H1 (cell line): Measurements from ENCODE around the gene DZIP1L. TPM values are rescaled to one million over a fixed set of nuclear protein-coding genes. Genes with fewer than 3 reads are reported as not detected.

Experiments
- CTCF ChIA-PET: fragments of 300-600 bp; sonication (Branson Sonifier 250); formaldehyde crosslinking; loops from one replicate; lab custom pipeline; 2021; ENCODE audit not compliant: partially characterized antibody; lab: Charles Lee
- POLR2A ChIA-PET: fragments of 300-600 bp; sonication (Branson Sonifier 250); formaldehyde crosslinking; loops from one replicate; lab custom pipeline; 2021; ENCODE audit warnings: inconsistent platforms; ENCODE audit not compliant: partially characterized antibody; lab: Charles Lee
- DNase-seq, 2 experiments: peaks; one replicate each; pipeline versions ENCODE4 v3.0.0 to v3.0.0-alpha.2; 2010 to 2022; ENCODE audit warnings: low spot score in 2 of 2, low read depth in 1 of 2, mixed read lengths in 1 of 2
- FAIRE-seq: peaks from 2 replicates; lab custom pipeline; 2011; peaks lifted over from hg19 to GRCh38; lab: Jason Lieb, UNC
- H2AFZ ChIP-seq: 2 replicates; pipeline ENCODE4 v1.8.1; 2012; ENCODE audit warnings: low read length, inconsistent platforms
- H2AK5ac ChIP-seq: 2 replicates; pipeline ENCODE4 v1.6.1; 2013; ENCODE audit warnings: low read depth, low read length
- H2BK120ac ChIP-seq: replicated peaks from 2 replicates; pipeline ENCODE3; 2013; ENCODE audit warnings: low read depth, low read length, inconsistent platforms
- H2BK12ac ChIP-seq: 2 replicates; pipeline ENCODE4 v1.6.1; 2013; ENCODE audit warnings: low read depth, low read length
- H2BK15ac ChIP-seq: 2 replicates; pipeline ENCODE4 v1.6.1; 2013; ENCODE audit warnings: low read length
- H2BK20ac ChIP-seq: 2 replicates; pipeline ENCODE4 v1.6.1; 2013; ENCODE audit warnings: low read length
- H2BK5ac ChIP-seq: 2 replicates; pipeline ENCODE4 v1.6.1; 2013; ENCODE audit warnings: low read depth, low read length
- H3K14ac ChIP-seq: 2 replicates; pipeline ENCODE4 v1.6.1; 2013; ENCODE audit warnings: inconsistent platforms; ENCODE audit not compliant: insufficient read length
- H3K18ac ChIP-seq: 2 replicates; pipeline ENCODE4 v1.6.1; 2013; ENCODE audit warnings: low read length; ENCODE audit errors: extremely low read depth
- H3K23ac ChIP-seq: 2 replicates; pipeline ENCODE4 v1.6.1; 2013; ENCODE audit warnings: inconsistent platforms; ENCODE audit not compliant: insufficient read length
- H3K23me2 ChIP-seq: 2 replicates; pipeline ENCODE4 v1.6.1; 2013; ENCODE audit warnings: low read depth, low read length
- H3K27ac ChIP-seq: 2 replicates; pipeline ENCODE4 v1.6.1; 2011; ENCODE audit warnings: low read depth, low read length, inconsistent platforms
- H3K27me3 ChIP-seq, 4 experiments: replicated peaks in 1 of 4; 1 replicate in 1 of 4; 2 replicates in 3 of 4; pipeline versions ENCODE4 v1.6.1 to v1.8.1; 2011 to 2013; ENCODE audit warnings: low read length in 3 of 4, mild to moderate bottlenecking in 3 of 4, inconsistent platforms in 2 of 4, mixed read lengths in 2 of 4, moderate library complexity in 1 of 4; ENCODE audit not compliant: control insufficient read depth in 3 of 4, insufficient read depth in 3 of 4; ENCODE audit errors: extremely low read depth in 1 of 4
- H3K36me3 ChIP-seq, 4 experiments: 2 replicates each; pipeline versions ENCODE4 v1.6.1 to v1.8.1; 2011 to 2013; ENCODE audit warnings: mild to moderate bottlenecking in 4 of 4, low read length in 3 of 4, moderate library complexity in 2 of 4, control low read depth in 1 of 4, inconsistent platforms in 1 of 4; ENCODE audit not compliant: insufficient read depth in 4 of 4, control insufficient read depth in 2 of 4
- H3K4ac ChIP-seq: replicated peaks from 2 replicates; pipeline ENCODE3; 2013; ENCODE audit warnings: low read length, low read depth, mixed read lengths, inconsistent platforms; ENCODE audit not compliant: insufficient read length
- H3K4me1 ChIP-seq, 4 experiments: replicated peaks in 1 of 4; 1 replicate in 1 of 4; 2 replicates in 3 of 4; pipeline versions ENCODE4 v1.6.1 to v1.8.1; 2011 to 2013; ENCODE audit warnings: low read length in 3 of 4, inconsistent platforms in 2 of 4, mixed read lengths in 1 of 4; ENCODE audit not compliant: insufficient read depth in 4 of 4, control insufficient read depth in 3 of 4
- H3K4me2 ChIP-seq, 2 experiments: 2 replicates each; pipeline versions ENCODE4 v1.6.1 to v1.8.1; 2011 to 2013; ENCODE audit warnings: low read depth in 2 of 2, low read length in 2 of 2, control low read depth in 1 of 2, inconsistent platforms in 1 of 2, mild to moderate bottlenecking in 1 of 2; ENCODE audit not compliant: insufficient read depth in 1 of 2
- H3K4me3 ChIP-seq, 4 experiments: fragments of 200-600, 300-600 bp in 1 of 4; sonication (generic), shearing (Covaris generic), sonication (Bioruptor Twin) in 1 of 4; 2 replicates each; pipeline versions ENCODE4 v1.5.1 to v1.8.1; 2011 to 2016; ENCODE audit warnings: low read length in 4 of 4, low read depth in 3 of 4, control low read depth in 2 of 4, inconsistent platforms in 2 of 4, mild to moderate bottlenecking in 2 of 4, mixed read lengths in 1 of 4, moderate library complexity in 1 of 4; ENCODE audit not compliant: insufficient read depth in 2 of 4; ENCODE audit errors: extremely low read depth in 1 of 4
- H3K56ac ChIP-seq: replicated peaks from 2 replicates; pipeline ENCODE3; 2013; ENCODE audit warnings: low read depth, mild to moderate bottlenecking, mixed read lengths, low read length, inconsistent platforms; ENCODE audit not compliant: insufficient read length
- H3K79me1 ChIP-seq: 2 replicates; pipeline ENCODE4 v1.6.1; 2013; ENCODE audit warnings: low read depth, low read length, control low read depth
- H3K79me2 ChIP-seq, 2 experiments: 2 replicates each; pipeline versions ENCODE4 v1.6.1 to v1.8.1; 2012 to 2013; ENCODE audit warnings: low read length in 2 of 2, mild to moderate bottlenecking in 2 of 2, inconsistent platforms in 1 of 2; ENCODE audit not compliant: insufficient read depth in 2 of 2, control insufficient read depth in 1 of 2
- H3K9ac ChIP-seq, 4 experiments: replicated peaks in 1 of 4; 1 replicate in 1 of 4; 2 replicates in 3 of 4; pipeline versions ENCODE4 v1.6.1 to v1.8.1; 2011 to 2013; ENCODE audit warnings: low read depth in 3 of 4, low read length in 3 of 4, control low read depth in 2 of 4, mild to moderate bottlenecking in 2 of 4, moderate library complexity in 2 of 4, inconsistent platforms in 1 of 4; ENCODE audit errors: extremely low read depth in 1 of 4
- H3K9me3 ChIP-seq, 2 experiments: 2 replicates each; pipeline versions ENCODE4 v1.6.1 to v1.8.1; 2012 to 2013; ENCODE audit warnings: mild to moderate bottlenecking in 2 of 2, moderate library complexity in 2 of 2, control low read depth in 1 of 2, inconsistent platforms in 1 of 2, low read depth in 1 of 2, low read length in 1 of 2, mixed read lengths in 1 of 2; ENCODE audit not compliant: insufficient read depth in 2 of 2
- H4K20me1 ChIP-seq, 2 experiments: replicated peaks in 1 of 2; 2 replicates each; pipeline versions ENCODE3 to v1.8.1; 2011 to 2013; ENCODE audit warnings: inconsistent platforms in 2 of 2, low read length in 2 of 2, mild to moderate bottlenecking in 1 of 2; ENCODE audit not compliant: insufficient read depth in 2 of 2, control insufficient read depth in 1 of 2
- H4K5ac ChIP-seq: 2 replicates; pipeline ENCODE4 v1.6.1; 2013; ENCODE audit warnings: low read length, low read depth, mixed read lengths, inconsistent platforms; ENCODE audit not compliant: insufficient read length
- H4K8ac ChIP-seq: 2 replicates; pipeline ENCODE4 v1.8.0; 2013; ENCODE audit warnings: mild to moderate bottlenecking, moderate library complexity, low read length, inconsistent platforms; ENCODE audit not compliant: insufficient read depth; ENCODE audit errors: extremely low read depth
- H4K91ac ChIP-seq: replicated peaks from 2 replicates; pipeline ENCODE3; 2013; ENCODE audit warnings: low read length, mixed read lengths, inconsistent platforms; ENCODE audit not compliant: insufficient read length
- BACH1 ChIP-seq: IDR thresholded peaks from 2 replicates; pipeline ENCODE4 v1.6.1; 2012; ENCODE audit warnings: low read length, improper control_type of control experiment
- CEBPB ChIP-seq: IDR thresholded peaks from 2 replicates; pipeline ENCODE4 v1.6.1; 2012; ENCODE audit warnings: low read depth, low read length
- CHD1 ChIP-seq: IDR thresholded peaks from 2 replicates; pipeline ENCODE4 v1.6.1; 2012; ENCODE audit warnings: low read depth, low read length, improper control_type of control experiment
- EZH2 ChIP-seq: fragments of 200-600 bp; sonication (generic); IDR thresholded peaks from 2 replicates; pipeline ENCODE4 v1.7.1; 2012; ENCODE audit warnings: low read depth, mild to moderate bottlenecking, moderate library complexity, low read length, inconsistent platforms; ENCODE audit not compliant: severe bottlenecking
- FOSL1 ChIP-seq: IDR thresholded peaks from 2 replicates; pipeline ENCODE4 v1.6.1; 2011; ENCODE audit warnings: mild to moderate bottlenecking, low read depth, low read length, moderate library complexity; ENCODE audit not compliant: insufficient read depth
- HDAC2 ChIP-seq, 2 experiments: fragments of 300-600 bp in 1 of 2; sonication (generic) in 1 of 2; IDR thresholded peaks; 2 replicates each; pipeline ENCODE4 v1.6.1; 2011 to 2012; ENCODE audit warnings: low read depth in 2 of 2, low read length in 2 of 2, mild to moderate bottlenecking in 2 of 2, moderate library complexity in 2 of 2, borderline replicate concordance in 1 of 2, inconsistent platforms in 1 of 2
- KDM4A ChIP-seq: IDR thresholded peaks from one replicate; pipeline ENCODE4 v1.7.1; 2012; ENCODE audit warnings: low read depth, mild to moderate bottlenecking, moderate library complexity, low read length, inconsistent platforms; ENCODE audit not compliant: severe bottlenecking
- RAD21 ChIP-seq, 2 experiments: IDR thresholded peaks in 1 of 2; conservative IDR thresholded peaks in 1 of 2; 2 replicates each; pipeline ENCODE4 v1.6.1; 2011; ENCODE audit warnings: low read depth in 2 of 2, low read length in 2 of 2, improper control_type of control experiment in 1 of 2, inconsistent platforms in 1 of 2, mild to moderate bottlenecking in 1 of 2, moderate library complexity in 1 of 2
- SP2 ChIP-seq: IDR thresholded peaks from 2 replicates; pipeline ENCODE4 v1.6.1; 2012; ENCODE audit warnings: mild to moderate bottlenecking, low read length, inconsistent platforms
- TAF7 ChIP-seq: optimal IDR thresholded peaks from 2 replicates; pipeline ENCODE3; 2011; ENCODE audit warnings: low read depth, mild to moderate bottlenecking, inconsistent platforms, low read length, moderate library complexity, borderline replicate concordance
- TBP ChIP-seq: IDR thresholded peaks from 2 replicates; pipeline ENCODE4 v1.6.1; 2011; ENCODE audit warnings: low read depth, low read length, improper control_type of control experiment
- TCF12 ChIP-seq: IDR thresholded peaks from 2 replicates; pipeline ENCODE4 v1.6.1; 2011; ENCODE audit warnings: low read depth, mild to moderate bottlenecking, low read length
- TEAD4 ChIP-seq: IDR thresholded peaks from 2 replicates; pipeline ENCODE4 v1.6.1; 2012; ENCODE audit warnings: low read depth, low read length, inconsistent platforms, mixed read lengths
- WGBS, 2 experiments: shearing (Covaris generic) in 1 of 2; methylation state at CpG; one replicate each; pipeline versions ENCODE4 v1.1.6 to v1.1.7; 2013 to 2015; ENCODE audit warnings: low lambda C conversion rate in 2 of 2, mixed read lengths in 2 of 2, inconsistent platforms in 1 of 2, low coverage in 1 of 2, missing lambda C conversion rate in 1 of 2; ENCODE audit not compliant: insufficient replicate concordance in 2 of 2, insufficient coverage in 1 of 2, insufficient read length in 1 of 2; ENCODE audit errors: extremely low coverage in 1 of 2, missing lambda C conversion rate in 1 of 2; 5-methylcytosine and 5-hydroxymethylcytosine counted together
- polyA plus RNA-seq, 7 experiments: library from polyadenylated mRNA; depleted of rRNA in 3 of 7; stranded (reverse) in 5 of 7; unstranded in 2 of 7; fragments of >200 nt in 5 of 7; fragments of 200-250 nt in 2 of 7; gene quantifications; 1 replicate in 5 of 7; 2 replicates in 1 of 7; 4 replicates in 1 of 7; pipeline versions ENCODE4 v1.2.1 to v1.2.3, GENCODE V29; 2011 to 2013; ENCODE audit warnings: missing spikeins in 2 of 7, mixed read lengths in 2 of 7
- total RNA-seq: library from RNA; stranded (reverse); fragmentation: NEBNext Ultra II Directional; extraction: Animal tissue kit (Norgen Biotek cat#: 25700); gene quantifications from 2 replicates; pipeline ENCODE4 v1.2.1, GENCODE V29; 2021

Gene DZIP1L
- total and polyA plus RNA-seq, 2 of the 8 experiments (the other 6 are each of a cell fraction or from before 2014, with no cell fraction given) = 6.5 to 8.3 TPM

GRCh38 chr3:138124706-138125355, 9.4 kb upstream of the DZIP1L start:
- POLR2A ChIA-PET = interaction anchor here (0.6 to 1.3 kb wide), 2 partner anchors 9 to 63 kb away, joined by 3 read pairs; partner anchors contain the start of gene DZIP1L
- no peak for TF ChIP-seq TCF12
- TF ChIP-seq FOSL1 = no peak
- TF ChIP-seq BACH1 = no peak
- no peak for TF ChIP-seq KDM4A
- no peak for TF ChIP-seq CEBPB
- TF ChIP-seq TAF7 = no peak
- no peak for TF ChIP-seq SP2
- no peak for TF ChIP-seq HDAC2 (IDR thresholded peaks at IDR 0.05; ENCODE audit: borderline replicate concordance in 1 of 2, low read depth in 2 of 2, low read length in 2 of 2)
- TF ChIP-seq TBP = no peak
- TF ChIP-seq RAD21 (IDR thresholded peaks at IDR 0.05 in 1 of 2, conservative IDR thresholded peaks at IDR 0.05 in 1 of 2; ENCODE audit: low read depth in 2 of 2, low read length in 2 of 2) = no peak
- TF ChIP-seq TEAD4 = no peak
- TF ChIP-seq CHD1 = no peak
- no peak for TF ChIP-seq EZH2

More at GRCh38 chr3:138124706-138125355, 9.4 kb upstream of the DZIP1L start:
- Histone ChIP-seq H3K14ac (no peak overlapping the region), H4K20me1 (no peaks in the 10 kb centered on the region), H3K9ac (no peak overlapping the region), H3K79me2 (no peaks in the 10 kb centered on the region), H2AFZ (no peak overlapping the region), H2BK20ac (no peak overlapping the region), H2BK15ac (no peak overlapping the region), H3K27me3 (no peaks in the 10 kb centered on the region), H3K23ac (no peak overlapping the region), H2BK120ac (no peak overlapping the region), H3K23me2 (no peaks in the 10 kb centered on the region), H3K4me2 (no peak overlapping the region), H3K4me1 (no peaks in the 10 kb centered on the region), H3K27ac (no peak overlapping the region), H4K5ac (no peak overlapping the region), H2AK5ac (no peak overlapping the region), H2BK5ac (no peak overlapping the region), H3K79me1 (no peaks in the 10 kb centered on the region), H4K8ac (no peak overlapping the region), H3K4me3 (no peak overlapping the region), H3K4ac (no peak overlapping the region), H3K18ac (no peak overlapping the region), H2BK12ac (no peak overlapping the region), H3K9me3 (peaks cover 0 to 9% of the 10 kb centered on the region in 2 experiments; a peak in 1 of 4 replicates), H4K91ac (no peak overlapping the region), H3K36me3 (no peaks in the 10 kb centered on the region), H3K56ac (no peak overlapping the region)
- CTCF ChIA-PET = interaction anchor here (0.9 to 1.3 kb wide), 6 partner anchors 8 to 72 kb away, joined by 3 to 4 read pairs (median 3); no protein-coding TSS in a partner anchor
- DNase-seq (no peak), FAIRE-seq (no peak)
- WGBS, 2 experiments = 86% methylated on average over 10 of the region's 10 CpGs; no CpG with 5 or more reads in 1 of the 2 experiments
